Measurements from ENCODE around the gene ZFAND3.

DNA sequence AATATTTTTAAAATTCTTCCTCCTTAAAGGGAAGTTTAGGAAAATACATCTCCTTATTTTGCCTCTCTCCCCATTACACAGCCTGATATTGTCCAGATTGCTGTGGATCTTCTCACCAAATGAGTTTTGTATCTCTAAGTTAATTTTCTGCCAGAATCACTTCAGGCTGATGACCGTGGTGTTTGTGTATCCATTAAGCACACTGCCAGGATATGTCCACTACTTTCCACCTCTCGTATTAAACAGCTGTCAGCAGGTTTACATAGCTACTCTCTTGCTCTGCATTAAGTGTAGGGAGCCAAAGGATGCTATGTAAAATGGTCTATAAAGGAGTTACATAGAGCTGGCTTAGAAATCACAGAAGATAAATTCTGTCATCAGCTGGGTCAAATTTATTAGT, 201.1 kb downstream of the ZFAND3 start:
- TF ChIP-seq CTCF (IDR thresholded peaks at IDR 0.05; ENCODE audit: low read length) (no peak), EZH2 (IDR thresholded peaks at IDR 0.05; ENCODE audit: borderline replicate concordance, low read length) (no peak)

All from OCI-LY1 (cell line).